GM12878 (cell line): ENCODE measurements around the gene CCR7. TPM values are rescaled to one million over a fixed set of nuclear protein-coding genes. Genes with fewer than 3 reads are reported as not detected.

Experiments used
- ATAC-seq: fragments of 200-7000 bp; cut with Tn5 transposase; 3 replicates; pipeline ENCODE4 v1.9.1; 2020; ENCODE audit warnings: mild to moderate bottlenecking, moderate library complexity
- BruUV-seq: library from RNA; stranded (reverse); fragments of 400-500 nt; replicated peaks from 2 replicates; lab custom pipeline; 2021; lab: Mats Ljungman, UMichigan
- CTCF ChIA-PET: fragments of 300-600 bp; sonication (Branson Sonifier 250); formaldehyde crosslinking; extraction: SDS; loops from one replicate; lab custom pipeline; 2021; ENCODE audit warnings: inconsistent platforms; lab: Yijun Ruan, JAX
- POLR2A ChIA-PET: fragments of 350-600 bp; formaldehyde crosslinking; extraction: SDS; loops from one replicate; lab custom pipeline; 2021; ENCODE audit warnings: inconsistent platforms; lab: Charles Lee
- RAD21 ChIA-PET: fragments of 300-600 bp; sonication (Branson Sonifier 250); formaldehyde crosslinking; loops from one replicate; lab custom pipeline; 2023; ENCODE audit warnings: antibody characterized with exemption; ENCODE audit not compliant: unreplicated experiment; lab: Charles Lee
- SMC1A ChIA-PET: fragments of 300-600 bp; sonication (Branson Sonifier 250); formaldehyde crosslinking; loops from one replicate; lab custom pipeline; 2023; ENCODE audit not compliant: unreplicated experiment, uncharacterized antibody; lab: Charles Lee
- DNase-seq: peaks from one replicate; pipeline ENCODE4 v3.0.0-alpha.2; 2011; ENCODE audit warnings: low read depth, low spot score
- FAIRE-seq: peaks from 3 replicates; lab custom pipeline; 2011; peaks lifted over from hg19 to GRCh38; lab: Jason Lieb, UNC
- H2AFZ ChIP-seq: 2 replicates; pipeline ENCODE4 v1.6.0; 2011; ENCODE audit warnings: low read depth, low read length, control low read depth; ENCODE audit not compliant: control insufficient read depth
- H3K27ac ChIP-seq: 2 replicates; pipeline ENCODE4 v1.5.1; 2011; ENCODE audit warnings: control low read depth; ENCODE audit not compliant: control insufficient read depth, insufficient read depth
- H3K27me3 ChIP-seq, 2 experiments: replicated peaks in 1 of 2; 2 replicates each; pipeline versions ENCODE4 v1.6.0 to v1.6.1; 2011; ENCODE audit warnings: low read length in 1 of 2; ENCODE audit not compliant: control insufficient read depth in 2 of 2, insufficient read depth in 2 of 2
- H3K36me3 ChIP-seq, 2 experiments: 2 replicates each; pipeline ENCODE4 v1.5.1; 2011; ENCODE audit warnings: low read length in 1 of 2; ENCODE audit not compliant: control insufficient read depth in 2 of 2, insufficient read depth in 2 of 2
- H3K4me1 ChIP-seq: 2 replicates; pipeline ENCODE4 v1.6.1; 2011; ENCODE audit warnings: mild to moderate bottlenecking, low read length, moderate library complexity, mixed read lengths; ENCODE audit not compliant: control insufficient read depth, insufficient read depth
- H3K4me2 ChIP-seq: 2 replicates; pipeline ENCODE4 v1.6.0; 2011; ENCODE audit warnings: control low read depth; ENCODE audit not compliant: control insufficient read depth, insufficient read depth
- H3K4me3 ChIP-seq: fragments of 200-600 bp; sonication (generic); 2 replicates; pipeline ENCODE4 v1.5.1; 2016
- H3K79me2 ChIP-seq: 2 replicates; pipeline ENCODE4 v1.6.0; 2011; ENCODE audit warnings: low read length; ENCODE audit not compliant: control insufficient read depth, insufficient read depth
- H3K9ac ChIP-seq: 2 replicates; pipeline ENCODE4 v1.8.0; 2011; ENCODE audit warnings: low read length, control low read depth, mixed read lengths; ENCODE audit not compliant: control insufficient read depth, insufficient read depth
- H3K9me3 ChIP-seq: replicated peaks from 3 replicates; pipeline ENCODE4 v1.5.1; 2011; ENCODE audit warnings: mild to moderate bottlenecking, low read length; ENCODE audit not compliant: control insufficient read depth, insufficient read depth
- H4K20me1 ChIP-seq: 2 replicates; pipeline ENCODE4 v1.6.0; 2011; ENCODE audit not compliant: control insufficient read depth, insufficient read depth
- ATF7 ChIP-seq: fragments of 450-650 bp; IDR thresholded peaks from 2 replicates; pipeline ENCODE4 v1.6.1; 2016; ENCODE audit warnings: low read depth, mild to moderate bottlenecking
- BHLHE40 ChIP-seq, 2 experiments: fragments of 450-650 bp in 1 of 2; IDR thresholded peaks; 2 replicates each; pipeline ENCODE4 v1.6.1; 2011 to 2017; ENCODE audit warnings: low read depth in 2 of 2, borderline replicate concordance in 1 of 2, improper control_type of control experiment in 1 of 2, low read length in 1 of 2, mild to moderate bottlenecking in 1 of 2
- IKZF1 ChIP-seq: fragments of 450-650 bp; conservative IDR thresholded peaks from 2 replicates; pipeline ENCODE4 v1.6.1; 2017; ENCODE audit warnings: antibody characterized with exemption, mild to moderate bottlenecking
- IKZF2 ChIP-seq, 2 experiments: fragments of 450-650 bp; IDR thresholded peaks; 2 replicates each; pipeline ENCODE4 v1.6.1; 2017; ENCODE audit warnings: mild to moderate bottlenecking in 2 of 2, moderate library complexity in 2 of 2
- JUNB ChIP-seq: IDR thresholded peaks from 2 replicates; pipeline ENCODE4 v1.6.1; 2016; ENCODE audit warnings: antibody characterized with exemption, mild to moderate bottlenecking
- MTA2 ChIP-seq: fragments of 450-650 bp; IDR thresholded peaks from 2 replicates; pipeline ENCODE4 v1.6.1; 2016; ENCODE audit warnings: low read depth, mild to moderate bottlenecking, moderate library complexity
- NBN ChIP-seq: fragments of 450-650 bp; IDR thresholded peaks from 2 replicates; pipeline ENCODE4 v1.6.1; 2016
- POLR2AphosphoS5 ChIP-seq: IDR thresholded peaks from 2 replicates; pipeline ENCODE4 v1.6.1; 2011; ENCODE audit warnings: mild to moderate bottlenecking, low read length, inconsistent platforms
- RCOR1 ChIP-seq: conservative IDR thresholded peaks from 2 replicates; pipeline ENCODE4 v1.6.1; 2012; ENCODE audit warnings: low read depth, low read length, improper control_type of control experiment
- YY1 ChIP-seq: IDR thresholded peaks from 2 replicates; pipeline ENCODE4 v1.6.1; 2011; ENCODE audit warnings: low read depth, mild to moderate bottlenecking, low read length
- ZNF274 ChIP-seq: IDR thresholded peaks from one replicate; pipeline ENCODE4 v1.8.0; 2011; ENCODE audit not compliant: insufficient read length, insufficient read depth
- ZNF384 ChIP-seq: IDR thresholded peaks from 2 replicates; pipeline ENCODE4 v1.6.1; 2012; ENCODE audit warnings: low read depth, mild to moderate bottlenecking, low read length, improper control_type of control experiment, borderline replicate concordance
- WGBS: methylation state at CpG from one replicate; pipeline ENCODE4 v1.1.6; 2016; ENCODE audit warnings: low lambda C conversion rate; ENCODE audit not compliant: insufficient replicate concordance, insufficient coverage; ENCODE audit errors: missing lambda C conversion rate; 5-methylcytosine and 5-hydroxymethylcytosine counted together
- in situ Hi-C: fragments of 300-500 bp; cut with MboI; formaldehyde crosslinking; loops from 9 replicates; pipeline ENCODE4 v1.14.3; 2018; ENCODE audit warnings: mixed read lengths
- intact Hi-C: fragments of 100-400 bp; cut with micrococcal nuclease; formaldehyde crosslinking; loops from one replicate; pipeline ENCODE4 v1.14.2; 2022; ENCODE audit not compliant: unreplicated experiment
- polyA plus RNA-seq, 11 experiments: library from polyadenylated mRNA; depleted of rRNA in 4 of 11; unstranded in 6 of 11; stranded (reverse) in 5 of 11; fragments of >200 nt; fragmentation: Nextera tagmentation in 4 of 11; fragmentation: Illumina TruSeq in 1 of 11; extraction: Ambion mirVana in 4 of 11; extraction: Trizol in 1 of 11; gene quantifications; 1 replicate in 1 of 11; 2 replicates in 10 of 11; pipeline versions ENCODE4 v1.2.1 to v1.2.3, GENCODE V29; 2011 to 2016; ENCODE audit warnings: inconsistent platforms in 2 of 11, missing spikeins in 2 of 11, low read depth in 1 of 11
- total RNA-seq, 4 experiments: library from RNA; depleted of rRNA in 3 of 4; stranded (reverse); fragments of >200 nt in 3 of 4; fragmentation: Illumina TruSeq in 1 of 4; extraction: Trizol in 1 of 4; gene quantifications; 2 replicates each; pipeline versions ENCODE4 v1.2.1 to v1.2.3, GENCODE V29; 2013 to 2021
- TF ChIP-seq, protein P1 (sequence below): fragments of 450-650 bp; IDR thresholded peaks from 2 replicates; pipeline ENCODE4 v1.6.1; 2017; ENCODE audit warnings: mild to moderate bottlenecking, moderate library complexity
- TF ChIP-seq, protein P2 (sequence below): fragments of 450-650 bp; IDR thresholded peaks from 2 replicates; pipeline ENCODE4 v1.6.1; 2016; ENCODE audit warnings: mild to moderate bottlenecking
- TF ChIP-seq, protein P3 (sequence below): IDR thresholded peaks from 2 replicates; pipeline ENCODE4 v1.6.1; 2011; ENCODE audit warnings: borderline replicate concordance, low read depth, mild to moderate bottlenecking, moderate library complexity, low read length; ENCODE audit not compliant: insufficient read depth, poor library complexity, severe bottlenecking

The CCR7 gene
- total and polyA plus RNA-seq, 10 of the 15 experiments (the other 5 are each of a cell fraction or from before 2014, with no cell fraction given) = 131 to 1,171 (median 260) TPM

DNA sequence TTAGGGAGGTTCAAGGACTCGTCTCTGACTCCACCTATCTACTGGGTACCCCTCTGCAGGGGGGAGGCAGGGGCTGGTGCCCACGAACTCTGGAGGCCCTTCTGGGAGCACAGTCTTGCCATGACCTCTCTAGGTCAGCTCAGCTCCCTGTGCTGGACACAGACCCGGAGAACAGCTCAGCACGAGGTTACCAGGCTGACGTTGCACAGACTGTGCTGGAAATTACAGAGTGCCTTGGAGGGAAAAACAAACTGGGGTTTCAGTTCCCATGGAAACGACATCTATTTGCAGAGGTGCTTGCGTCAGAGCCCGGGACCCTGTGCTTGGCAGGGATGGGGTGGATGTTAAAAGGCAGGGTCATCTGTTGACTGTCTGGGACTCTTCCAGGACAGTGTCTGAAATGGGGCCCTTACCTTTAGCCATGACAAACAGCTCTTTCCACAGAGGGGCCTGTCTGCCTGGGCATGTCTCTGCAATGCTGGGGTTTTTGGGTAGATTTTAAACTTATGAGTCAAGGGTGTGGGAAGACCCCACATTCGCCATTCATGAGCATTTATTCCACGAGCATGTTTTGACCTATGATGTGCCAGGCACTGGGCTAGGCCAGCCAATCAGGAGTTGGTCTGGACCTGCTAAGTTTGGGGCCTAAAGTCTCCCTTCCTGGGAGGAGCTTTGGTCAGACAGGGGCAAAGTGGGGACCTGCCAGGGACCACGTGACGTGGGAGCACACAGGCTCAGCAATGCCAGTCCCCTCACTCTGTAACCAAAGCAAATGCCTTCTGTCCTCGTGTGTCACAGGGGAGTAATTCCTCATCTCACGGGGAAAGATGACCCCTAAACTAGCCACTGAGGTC lies 22.5 kb downstream of the CCR7 start:
- CTCF ChIA-PET = interaction anchor here (0.6 to 15.2 kb wide), 10 partner anchors 7 to 184 kb away, joined by 3 to 318 read pairs (median 4); partner anchors contain the start of gene CCR7
- TF ChIP-seq, protein P1, sequence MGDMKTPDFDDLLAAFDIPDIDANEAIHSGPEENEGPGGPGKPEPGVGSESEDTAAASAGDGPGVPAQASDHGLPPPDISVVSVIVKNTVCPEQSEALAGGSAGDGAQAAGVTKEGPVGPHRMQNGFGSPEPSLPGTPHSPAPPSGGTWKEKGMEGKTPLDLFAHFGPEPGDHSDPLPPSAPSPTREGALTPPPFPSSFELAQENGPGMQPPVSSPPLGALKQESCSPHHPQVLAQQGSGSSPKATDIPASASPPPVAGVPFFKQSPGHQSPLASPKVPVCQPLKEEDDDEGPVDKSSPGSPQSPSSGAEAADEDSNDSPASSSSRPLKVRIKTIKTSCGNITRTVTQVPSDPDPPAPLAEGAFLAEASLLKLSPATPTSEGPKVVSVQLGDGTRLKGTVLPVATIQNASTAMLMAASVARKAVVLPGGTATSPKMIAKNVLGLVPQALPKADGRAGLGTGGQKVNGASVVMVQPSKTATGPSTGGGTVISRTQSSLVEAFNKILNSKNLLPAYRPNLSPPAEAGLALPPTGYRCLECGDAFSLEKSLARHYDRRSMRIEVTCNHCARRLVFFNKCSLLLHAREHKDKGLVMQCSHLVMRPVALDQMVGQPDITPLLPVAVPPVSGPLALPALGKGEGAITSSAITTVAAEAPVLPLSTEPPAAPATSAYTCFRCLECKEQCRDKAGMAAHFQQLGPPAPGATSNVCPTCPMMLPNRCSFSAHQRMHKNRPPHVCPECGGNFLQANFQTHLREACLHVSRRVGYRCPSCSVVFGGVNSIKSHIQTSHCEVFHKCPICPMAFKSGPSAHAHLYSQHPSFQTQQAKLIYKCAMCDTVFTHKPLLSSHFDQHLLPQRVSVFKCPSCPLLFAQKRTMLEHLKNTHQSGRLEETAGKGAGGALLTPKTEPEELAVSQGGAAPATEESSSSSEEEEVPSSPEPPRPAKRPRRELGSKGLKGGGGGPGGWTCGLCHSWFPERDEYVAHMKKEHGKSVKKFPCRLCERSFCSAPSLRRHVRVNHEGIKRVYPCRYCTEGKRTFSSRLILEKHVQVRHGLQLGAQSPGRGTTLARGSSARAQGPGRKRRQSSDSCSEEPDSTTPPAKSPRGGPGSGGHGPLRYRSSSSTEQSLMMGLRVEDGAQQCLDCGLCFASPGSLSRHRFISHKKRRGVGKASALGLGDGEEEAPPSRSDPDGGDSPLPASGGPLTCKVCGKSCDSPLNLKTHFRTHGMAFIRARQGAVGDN = peak; percentile 86
- TF ChIP-seq IKZF2 (IDR thresholded peaks at IDR 0.05) (peak; percentile 62 to 67; a peak in 3 of 4 replicates), ZNF384 (no peak), NBN (0 out of 2 replicates have a peak, but pooled peaks have one; percentile 64), BHLHE40 (IDR thresholded peaks at IDR 0.05; ENCODE audit: borderline replicate concordance in 1 of 2, low read depth in 2 of 2, low read length in 1 of 2) (peak; percentile 12 to 37; a peak in 2 of 4 replicates), JUNB (peak; percentile 46; the same call in 1 of the 2 replicates), YY1 (no peak), MTA2 (peak; percentile 55; the same call in 1 of the 2 replicates), ZNF274 (no peak), IKZF1 (peak; percentile 69), RCOR1 (0 out of 2 replicates have a peak, but pooled peaks have one; percentile 44), ATF7 (peak; percentile 44), POLR2AphosphoS5 (peak; percentile 59; the same call in 1 of the 2 replicates)
- TF ChIP-seq, protein P2, sequence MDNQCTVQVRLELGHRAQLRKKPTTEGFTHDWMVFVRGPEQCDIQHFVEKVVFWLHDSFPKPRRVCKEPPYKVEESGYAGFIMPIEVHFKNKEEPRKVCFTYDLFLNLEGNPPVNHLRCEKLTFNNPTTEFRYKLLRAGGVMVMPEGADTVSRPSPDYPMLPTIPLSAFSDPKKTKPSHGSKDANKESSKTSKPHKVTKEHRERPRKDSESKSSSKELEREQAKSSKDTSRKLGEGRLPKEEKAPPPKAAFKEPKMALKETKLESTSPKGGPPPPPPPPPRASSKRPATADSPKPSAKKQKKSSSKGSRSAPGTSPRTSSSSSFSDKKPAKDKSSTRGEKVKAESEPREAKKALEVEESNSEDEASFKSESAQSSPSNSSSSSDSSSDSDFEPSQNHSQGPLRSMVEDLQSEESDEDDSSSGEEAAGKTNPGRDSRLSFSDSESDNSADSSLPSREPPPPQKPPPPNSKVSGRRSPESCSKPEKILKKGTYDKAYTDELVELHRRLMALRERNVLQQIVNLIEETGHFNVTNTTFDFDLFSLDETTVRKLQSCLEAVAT = no peak
- TF ChIP-seq, protein P3, sequence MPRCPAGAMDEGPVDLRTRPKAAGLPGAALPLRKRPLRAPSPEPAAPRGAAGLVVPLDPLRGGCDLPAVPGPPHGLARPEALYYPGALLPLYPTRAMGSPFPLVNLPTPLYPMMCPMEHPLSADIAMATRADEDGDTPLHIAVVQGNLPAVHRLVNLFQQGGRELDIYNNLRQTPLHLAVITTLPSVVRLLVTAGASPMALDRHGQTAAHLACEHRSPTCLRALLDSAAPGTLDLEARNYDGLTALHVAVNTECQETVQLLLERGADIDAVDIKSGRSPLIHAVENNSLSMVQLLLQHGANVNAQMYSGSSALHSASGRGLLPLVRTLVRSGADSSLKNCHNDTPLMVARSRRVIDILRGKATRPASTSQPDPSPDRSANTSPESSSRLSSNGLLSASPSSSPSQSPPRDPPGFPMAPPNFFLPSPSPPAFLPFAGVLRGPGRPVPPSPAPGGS = peak; percentile 45

More for the DNA sequence above, 22.5 kb downstream of the CCR7 start:
- no peak overlapping the region for H3K4me3 ChIP-seq
- intact Hi-C loops (loop anchor here (10.0 kb wide), 1 partner anchor 252 kb away; the partner anchor contains the start of gene KRT28), in situ Hi-C loops (loop anchor here (25.0 kb wide), 1 partner anchor 105 kb away; the partner anchor contains the start of gene IGFBP4)
- ATAC-seq = peak; percentile 67
- FAIRE-seq = peak; percentile 77
- H3K9ac ChIP-seq = peak overlapping the region; percentile 43; the same call in 1 of the 2 replicates
- H3K4me1 ChIP-seq = peaks cover 56% of the 10 kb centered on the region
- H3K27me3 ChIP-seq = no peaks in the 10 kb centered on the region; a peak in 1 of 4 replicates
- POLR2A ChIA-PET = interaction anchor here (0.5 to 4.8 kb wide), 9 partner anchors 9 to 768 kb away, joined by 3 to 50 read pairs (median 8); partner anchors contain the start of gene CCR7
- BruUV-seq = TSS peak; percentile 73
- no peaks in the 10 kb centered on the region for H3K79me2 ChIP-seq
- H4K20me1 ChIP-seq = no peaks in the 10 kb centered on the region
- RAD21 ChIA-PET = interaction anchor here (0.5 to 16.5 kb wide), 14 partner anchors 10 to 235 kb away, joined by 3 to 514 read pairs (median 4); partner anchors contain the start of genes CCR7 and RARA
- no peaks in the 10 kb centered on the region for H3K36me3 ChIP-seq
- SMC1A ChIA-PET = interaction anchor here (0.8 to 15.5 kb wide), 9 partner anchors 10 to 1125 kb away, joined by 3 to 430 read pairs (median 6); partner anchors contain the start of gene CCR7
- peak overlapping the region; percentile 30 for H3K27ac ChIP-seq
- peak overlapping the region; percentile 48 for H2AFZ ChIP-seq
- no peaks in the 10 kb centered on the region; the same call in 2 of the 3 replicates for H3K9me3 ChIP-seq
- peak overlapping the region; percentile 27; the same call in 1 of the 2 replicates for H3K4me2 ChIP-seq
- no peak for DNase-seq
- 11% methylated on average over 14 of the region's 14 CpGs for WGBS
